HG02884 (cell line): ENCODE data around the gene HSD17B1.
"Not testable (repeated sequence)": the region's sequence is repeated elsewhere in the genome, so short reads cannot be mapped to it uniquely, and the experiment has no call there.

Experiments used
- ATAC-seq: cut with Tn5 transposase; IDR thresholded peaks from one replicate; pipeline ENCODE4 v1.9.1; 2021; ENCODE audit warnings: mild to moderate bottlenecking, moderate library complexity; ENCODE audit not compliant: unreplicated experiment

The HSD17B1 gene, protein sequence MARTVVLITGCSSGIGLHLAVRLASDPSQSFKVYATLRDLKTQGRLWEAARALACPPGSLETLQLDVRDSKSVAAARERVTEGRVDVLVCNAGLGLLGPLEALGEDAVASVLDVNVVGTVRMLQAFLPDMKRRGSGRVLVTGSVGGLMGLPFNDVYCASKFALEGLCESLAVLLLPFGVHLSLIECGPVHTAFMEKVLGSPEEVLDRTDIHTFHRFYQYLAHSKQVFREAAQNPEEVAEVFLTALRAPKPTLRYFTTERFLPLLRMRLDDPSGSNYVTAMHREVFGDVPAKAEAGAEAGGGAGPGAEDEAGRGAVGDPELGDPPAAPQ

GRCh38 chr17:42552736-42553135, at the start of gene HSD17B1:
Gene HSD17B1, plus strand, starts transcription at chr17:42552923. Its CDS starts 11 bp downstream, at chr17:42552934.
- not testable (repeated sequence) for ATAC-seq

GRCh38 chr17:42502926-42503325, 49.8 kb upstream of the HSD17B1 start:
- no peak for ATAC-seq

GRCh38 chr17:42507671-42508070, 45.1 kb upstream of the HSD17B1 start:
- ATAC-seq = no peak

DNA sequence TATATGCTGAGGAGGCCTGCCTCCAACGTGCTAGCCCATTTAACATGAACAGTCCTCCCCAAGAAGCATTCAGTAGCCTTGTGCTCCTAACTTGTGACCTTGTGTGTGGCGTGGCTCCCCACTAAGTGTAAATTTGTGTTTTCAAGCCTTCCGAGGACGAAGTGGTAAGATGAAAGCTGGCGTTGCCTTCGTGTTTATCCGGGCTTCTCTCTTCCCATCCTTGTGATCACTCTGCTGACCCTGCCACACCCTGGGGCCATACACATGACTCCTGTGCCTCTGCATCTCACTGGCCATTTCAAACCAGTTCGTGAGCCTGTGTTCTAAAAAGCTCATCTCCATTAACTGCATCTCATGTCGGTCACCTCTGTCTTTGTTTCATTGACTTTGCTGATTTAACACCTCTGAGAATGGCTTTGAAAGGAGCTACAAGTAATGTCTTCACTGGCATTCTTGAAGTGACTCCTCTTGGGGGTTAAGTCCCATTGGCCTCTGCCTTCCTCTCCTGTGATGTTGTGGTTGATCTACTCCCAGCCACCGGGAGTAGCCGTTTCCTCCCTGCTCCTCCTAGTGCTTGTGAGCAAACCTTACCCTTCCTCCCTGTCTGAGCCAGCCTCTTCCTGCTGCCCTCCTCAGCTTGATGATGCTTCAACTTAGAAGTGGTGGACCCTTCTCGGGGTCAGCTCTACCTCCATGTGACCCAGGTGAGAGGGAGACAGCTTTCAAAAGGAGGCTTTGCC, 44.1 kb upstream of the HSD17B1 start:
- no peak for ATAC-seq

DNA sequence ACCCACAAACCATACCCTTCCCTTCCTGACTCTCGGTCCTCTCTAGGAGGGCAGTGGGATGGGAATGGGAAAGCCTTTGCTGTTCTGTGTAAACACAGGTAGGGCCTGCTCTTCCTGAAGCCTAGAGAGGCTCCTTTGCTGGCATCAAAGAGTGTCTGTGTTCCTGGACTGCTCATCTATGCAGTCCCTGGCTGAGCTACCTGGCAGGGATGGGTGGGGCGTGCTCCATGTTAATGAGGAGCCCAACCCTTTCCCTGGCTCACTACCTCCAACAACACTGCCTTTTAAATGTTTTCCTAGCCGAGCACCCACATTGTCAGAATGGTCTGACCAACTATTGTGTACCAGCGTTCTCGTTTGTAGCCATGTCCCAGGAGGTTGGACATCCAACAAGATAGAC, 43.3 kb upstream of the HSD17B1 start:
- no peak for ATAC-seq

DNA sequence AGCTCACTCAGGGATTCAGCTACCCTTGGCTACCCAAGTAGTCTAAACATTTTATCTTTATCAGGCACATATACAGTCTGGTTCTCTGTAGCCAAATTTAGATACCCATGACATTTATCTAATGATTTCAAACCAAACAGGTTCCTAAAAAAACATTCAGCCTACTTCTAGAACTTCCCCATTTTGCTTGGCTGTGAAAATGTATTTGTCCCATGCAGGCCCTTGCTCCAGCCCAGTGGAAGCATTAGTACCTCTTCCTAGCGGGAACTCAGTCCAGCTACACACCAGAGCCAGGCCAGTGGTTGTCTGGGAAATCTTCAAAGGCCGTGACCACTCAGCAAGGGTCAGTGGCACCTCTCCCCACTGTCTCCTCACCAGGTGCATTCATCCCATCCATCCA, 42.9 kb upstream of the HSD17B1 start:
- ATAC-seq = no peak

- ATAC-seq = no peak
Observed at GRCh38 chr17:42512246-42512645, 40.5 kb upstream of the HSD17B1 start.

- no peak for ATAC-seq
Observed at GRCh38 chr17:42512733-42513251, 39.9 kb upstream of the HSD17B1 start.

DNA sequence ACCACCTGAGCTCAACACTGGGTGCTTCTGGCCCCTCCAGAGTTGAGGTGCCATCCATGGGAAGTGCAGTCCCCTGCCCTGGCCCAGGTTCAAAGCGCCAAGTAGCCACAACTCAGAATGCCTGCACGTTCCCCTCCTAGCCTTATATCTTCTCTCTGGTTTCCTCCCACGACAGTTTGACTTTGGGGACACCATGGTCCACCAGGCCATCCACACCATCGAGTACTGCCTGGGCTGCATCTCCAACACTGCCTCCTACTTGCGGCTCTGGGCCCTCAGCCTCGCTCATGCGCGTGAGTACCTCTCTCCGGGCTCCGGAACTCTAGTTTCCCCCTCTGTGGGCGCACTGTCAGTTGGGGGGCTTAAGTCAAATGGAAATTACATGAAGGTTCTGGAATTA, 39.0 kb upstream of the HSD17B1 start:
- ATAC-seq = no peak

- no peak for ATAC-seq
Observed at GRCh38 chr17:42514279-42514678, 38.4 kb upstream of the HSD17B1 start.

GRCh38 chr17:42514867-42515266, 37.9 kb upstream of the HSD17B1 start:
- no peak for ATAC-seq

DNA sequence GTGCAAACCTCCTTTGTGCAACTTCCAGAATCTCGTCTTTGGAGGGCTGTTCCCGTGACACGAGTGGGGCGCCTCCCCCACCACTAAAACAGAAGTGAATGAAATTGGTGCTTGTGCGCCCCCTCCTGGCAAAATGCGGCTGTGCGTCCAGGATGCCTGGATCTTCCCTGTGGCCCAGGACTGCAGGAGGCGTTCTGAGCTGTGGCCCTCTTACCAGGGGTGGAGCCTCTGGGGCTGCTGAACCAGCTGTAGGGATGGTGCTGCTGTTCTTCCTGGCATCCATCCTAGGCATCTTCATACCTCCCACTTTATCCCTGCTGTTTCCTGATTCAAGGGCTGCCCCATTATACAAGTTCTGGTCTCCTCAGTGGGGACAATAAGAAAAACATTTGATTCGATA, 35.2 kb upstream of the HSD17B1 start:
- ATAC-seq = no peak

DNA sequence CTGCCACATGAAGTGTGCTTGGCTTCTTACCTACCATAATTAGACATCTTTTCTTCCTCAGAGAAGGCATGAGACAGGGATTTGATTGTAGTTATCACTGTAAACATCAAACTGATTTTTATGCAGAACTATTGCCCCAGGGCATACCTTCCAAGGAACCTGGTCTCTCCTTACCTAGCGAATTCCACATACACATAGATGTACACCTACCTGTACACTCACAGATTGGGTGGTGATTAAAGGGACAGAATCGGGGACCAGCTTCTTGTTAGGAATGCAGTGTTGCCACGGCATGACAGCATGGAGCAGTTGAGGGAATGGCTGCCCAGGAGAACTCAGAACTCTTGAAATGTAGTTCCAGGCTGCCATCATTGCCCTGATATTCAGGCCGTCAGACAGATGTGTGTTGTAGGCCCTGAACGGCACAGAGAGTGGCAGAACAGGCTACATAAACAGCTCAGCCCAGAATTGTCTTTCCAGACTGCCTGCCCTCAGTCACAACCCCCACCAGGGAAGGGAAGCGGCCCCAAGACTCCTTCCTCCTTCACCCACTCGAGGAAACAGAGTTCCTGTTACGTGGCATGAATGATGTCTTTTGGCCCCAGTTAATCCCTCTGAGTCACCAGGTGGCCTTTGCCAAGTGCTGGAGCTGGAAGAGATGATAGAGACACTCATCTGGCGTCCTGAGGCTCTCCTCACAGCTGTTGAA, 34.5 kb upstream of the HSD17B1 start:
- no peak for ATAC-seq

- ATAC-seq = no peak
Observed at GRCh38 chr17:42518755-42519545, 33.8 kb upstream of the HSD17B1 start.

- no peak for ATAC-seq
Observed at GRCh38 chr17:42519546-42520491, 32.9 kb upstream of the HSD17B1 start.

GRCh38 chr17:42520540-42520951, 32.2 kb upstream of the HSD17B1 start:
- ATAC-seq = no peak

GRCh38 chr17:42521036-42521435, 31.7 kb upstream of the HSD17B1 start:
- no peak for ATAC-seq

DNA sequence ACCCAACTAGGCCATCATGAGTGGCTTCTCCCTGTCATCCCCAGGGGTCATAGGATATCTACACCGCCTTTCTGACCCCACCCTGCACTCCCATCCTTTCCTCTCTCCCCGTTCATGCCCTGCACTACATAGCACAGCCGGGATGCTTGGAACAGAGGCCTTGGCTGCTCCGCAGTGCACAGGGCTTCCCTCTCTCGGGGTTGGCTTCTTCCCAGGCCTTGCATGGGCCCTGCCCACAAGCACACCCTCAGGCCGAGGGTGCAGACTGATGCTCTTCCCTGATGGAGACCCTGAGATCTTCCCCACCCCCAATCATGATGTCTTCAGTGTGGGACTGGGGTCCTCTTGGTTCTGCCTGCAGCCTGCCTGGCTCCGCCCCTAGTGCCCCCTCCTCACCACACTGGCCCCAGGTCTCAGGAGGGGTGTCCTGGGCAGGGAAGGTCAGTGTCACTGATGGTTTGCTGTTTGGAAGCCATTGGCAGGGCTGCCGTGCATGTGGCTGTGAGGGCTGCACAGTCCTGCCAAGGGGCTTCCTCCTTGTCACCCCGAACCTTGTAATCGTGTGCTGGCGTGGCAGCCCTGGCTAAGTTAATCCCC, 31.0 kb upstream of the HSD17B1 start:
- no peak for ATAC-seq

- no peak for ATAC-seq
Observed at GRCh38 chr17:42522263-42522790, 30.4 kb upstream of the HSD17B1 start.
